HG03103 (cell line): ENCODE measurements around the gene MAP3K5.

Source experiments
- ATAC-seq: cut with Tn5 transposase; IDR thresholded peaks from one replicate; pipeline ENCODE4 v1.9.1; 2021; ENCODE audit warnings: low read depth; ENCODE audit not compliant: unreplicated experiment

MAP3K5 gene

GRCh38 chr6:136656121-136656520 lies 136.2 kb downstream of the MAP3K5 start:
- no peak for ATAC-seq

GRCh38 chr6:136655239-136656014 lies 136.8 kb downstream of the MAP3K5 start:
- ATAC-seq: no peak

- ATAC-seq: no peak
Measured at GRCh38 chr6:136654086-136654485, 138.2 kb downstream of the MAP3K5 start.

GRCh38 chr6:136652656-136653055 lies 139.6 kb downstream of the MAP3K5 start:
- ATAC-seq: no peak

- ATAC-seq: no peak
Measured at GRCh38 chr6:136651982-136652381, 140.3 kb downstream of the MAP3K5 start.

- ATAC-seq: no peak
Measured at GRCh38 chr6:136647363-136647852, 144.9 kb downstream of the MAP3K5 start.

- no peak for ATAC-seq
Measured at GRCh38 chr6:136646377-136646776, 145.9 kb downstream of the MAP3K5 start.

- ATAC-seq: peak; percentile 29
Measured at GRCh38 chr6:136644597-136644952, 147.7 kb downstream of the MAP3K5 start.

GRCh38 chr6:136643850-136644596 lies 148.3 kb downstream of the MAP3K5 start:
- ATAC-seq: peak; percentile 53

- ATAC-seq: no peak
Measured at GRCh38 chr6:136641873-136642465, 150.3 kb downstream of the MAP3K5 start.

GRCh38 chr6:136641166-136641565 lies 151.1 kb downstream of the MAP3K5 start:
- ATAC-seq: no peak

- no peak for ATAC-seq
Measured at GRCh38 chr6:136640132-136640915, 152.0 kb downstream of the MAP3K5 start.

- ATAC-seq: no peak
Measured at GRCh38 chr6:136639702-136640101, 152.6 kb downstream of the MAP3K5 start.

GRCh38 chr6:136635615-136636014 lies 156.7 kb downstream of the MAP3K5 start:
- ATAC-seq: no peak

- no peak for ATAC-seq
Measured at GRCh38 chr6:136633355-136633754, 158.9 kb downstream of the MAP3K5 start.

- no peak for ATAC-seq
Measured at GRCh38 chr6:136628996-136629395, 163.3 kb downstream of the MAP3K5 start.

- ATAC-seq: no peak
Measured at GRCh38 chr6:136627191-136627590, 165.1 kb downstream of the MAP3K5 start.

- ATAC-seq: no peak
Measured at GRCh38 chr6:136625293-136625692, 167.0 kb downstream of the MAP3K5 start.

- no peak for ATAC-seq
Measured at GRCh38 chr6:136624347-136624746, 167.9 kb downstream of the MAP3K5 start.

- no peak for ATAC-seq
Measured at GRCh38 chr6:136618086-136618485, 174.2 kb downstream of the MAP3K5 start.

- ATAC-seq: no peak
Measured at GRCh38 chr6:136616527-136616926, 175.8 kb downstream of the MAP3K5 start.
